Neural cell (in vitro differentiated cells): ENCODE measurements around the gene SH3RF3. TPM values are rescaled to one million over a fixed set of nuclear protein-coding genes. Genes with fewer than 3 reads are reported as not detected.

Source experiments
- H2AFZ ChIP-seq: fragments of 200-600, 300-800 bp; sonication (generic), shearing (Covaris generic); 2 replicates; pipeline ENCODE4 v1.6.0; 2014; ENCODE audit warnings: low read depth, mild to moderate bottlenecking, antibody characterized with exemption, low read length, moderate library complexity
- H3F3A ChIP-seq: fragments of 200-600 bp; shearing (Covaris generic); 2 replicates; pipeline ENCODE4 v1.6.1; 2016; ENCODE audit warnings: mild to moderate bottlenecking, moderate library complexity, mixed read lengths, antibody characterized with exemption, low read length; ENCODE audit not compliant: insufficient read depth, poor library complexity, severe bottlenecking
- H3K27ac ChIP-seq: fragments of 200-600, 300-800 bp; sonication (generic), shearing (Covaris generic); 2 replicates; pipeline ENCODE4 v1.5.1; 2014; ENCODE audit warnings: mild to moderate bottlenecking, low read length, moderate library complexity
- H3K27me3 ChIP-seq: fragments of 300-800, 200-600 bp; sonication (generic), shearing (Covaris generic); 2 replicates; pipeline ENCODE4 v1.6.0; 2014; ENCODE audit warnings: mild to moderate bottlenecking, low read depth, low read length, moderate library complexity; ENCODE audit not compliant: insufficient read depth
- H3K36me3 ChIP-seq: fragments of 300-800, 200-600 bp; sonication (generic), shearing (Covaris generic); 2 replicates; pipeline ENCODE4 v1.5.1; 2014; ENCODE audit warnings: mild to moderate bottlenecking, antibody characterized with exemption, low read length, moderate library complexity; ENCODE audit not compliant: insufficient read depth
- H3K4me2 ChIP-seq: fragments of 300-800, 200-600 bp; sonication (generic), shearing (Covaris generic); 2 replicates; pipeline ENCODE4 v1.6.0; 2014; ENCODE audit warnings: mild to moderate bottlenecking, low read length
- H3K4me3 ChIP-seq: fragments of 300-800, 200-600 bp; sonication (generic), shearing (Covaris generic); 2 replicates; pipeline ENCODE4 v1.5.1; 2014; ENCODE audit warnings: mild to moderate bottlenecking, low read length, moderate library complexity
- H3K79me2 ChIP-seq: fragments of 200-600 bp; shearing (Covaris generic); replicated peaks from 2 replicates; pipeline ENCODE4 v1.6.0; 2014; ENCODE audit warnings: mild to moderate bottlenecking, low read length, moderate library complexity; ENCODE audit not compliant: insufficient read depth
- H3K9ac ChIP-seq: fragments of 300-800, 200-600 bp; sonication (generic), shearing (Covaris generic); 2 replicates; pipeline ENCODE4 v1.6.1; 2016; ENCODE audit warnings: mild to moderate bottlenecking, low read length, mixed read lengths
- H3K9me2 ChIP-seq: fragments of 200-600 bp; shearing (Covaris generic); 2 replicates; pipeline ENCODE4 v1.6.1; 2016; ENCODE audit warnings: mild to moderate bottlenecking, low read length, mixed read lengths; ENCODE audit not compliant: insufficient read depth
- H3K9me3 ChIP-seq: fragments of 200-600, 300-800 bp; sonication (generic), shearing (Covaris generic); 2 replicates; pipeline ENCODE4 v1.6.1; 2016; ENCODE audit warnings: mild to moderate bottlenecking, mixed run types, low read length, moderate library complexity, mixed read lengths
- H4K20me1 ChIP-seq: fragments of 200-600 bp; shearing (Covaris generic); 2 replicates; pipeline ENCODE4 v1.6.1; 2016; ENCODE audit warnings: mild to moderate bottlenecking, mixed run types; ENCODE audit not compliant: insufficient read depth
- CTCF ChIP-seq: fragments of 450-650 bp; IDR thresholded peaks from 2 replicates; pipeline ENCODE4 v1.5.1; 2014; ENCODE audit warnings: antibody characterized with exemption, mild to moderate bottlenecking, moderate library complexity; ENCODE audit not compliant: poor library complexity, severe bottlenecking
- EP300 ChIP-seq: fragments of 450-650 bp; conservative IDR thresholded peaks from 2 replicates; pipeline ENCODE4 v1.6.1; 2014; ENCODE audit warnings: antibody characterized with exemption, mild to moderate bottlenecking, moderate library complexity; ENCODE audit not compliant: poor library complexity, severe bottlenecking
- EZH2 ChIP-seq: fragments of 200-600, 300-800 bp; shearing (Covaris generic), sonication (generic); IDR thresholded peaks from 2 replicates; pipeline ENCODE4 v1.6.1; 2014; ENCODE audit warnings: antibody characterized with exemption, low read length, borderline replicate concordance, mild to moderate bottlenecking; ENCODE audit not compliant: insufficient read depth, poor library complexity, severe bottlenecking
- MXI1 ChIP-seq: fragments of 450-650 bp; conservative IDR thresholded peaks from 2 replicates; pipeline ENCODE4 v1.6.1; 2014; ENCODE audit warnings: antibody characterized with exemption, mild to moderate bottlenecking; ENCODE audit not compliant: poor library complexity, severe bottlenecking
- POLR2AphosphoS5 ChIP-seq: IDR thresholded peaks from 2 replicates; pipeline ENCODE4 v1.6.1; 2012
- RAD21 ChIP-seq: fragments of 450-650 bp; conservative IDR thresholded peaks from 2 replicates; pipeline ENCODE4 v1.6.1; 2014; ENCODE audit warnings: antibody characterized with exemption, mild to moderate bottlenecking, moderate library complexity
- REST ChIP-seq: IDR thresholded peaks from 2 replicates; pipeline ENCODE4 v1.6.1; 2012; ENCODE audit warnings: borderline replicate concordance
- SMC3 ChIP-seq: fragments of 450-650 bp; conservative IDR thresholded peaks from 2 replicates; pipeline ENCODE4 v1.6.1; 2014; ENCODE audit warnings: antibody characterized with exemption, mild to moderate bottlenecking, moderate library complexity; ENCODE audit not compliant: poor library complexity
- TAF1 ChIP-seq: IDR thresholded peaks from 2 replicates; pipeline ENCODE4 v1.6.1; 2012; ENCODE audit warnings: low read depth
- polyA plus RNA-seq: library from polyadenylated mRNA; depleted of rRNA; stranded (reverse); fragments of >200 nt; gene quantifications from 2 replicates; pipeline ENCODE4 v1.2.3, GENCODE V29; 2014

SH3RF3 gene
- polyA plus RNA-seq, 1 donor from 2014 or later, result 0.53 TPM

GRCh38 chr2:109458512-109458911 lies 329.5 kb downstream of the SH3RF3 start:
- Histone ChIP-seq H3K9me3 (no peaks in the 10 kb centered on the region), H3K27ac (no peak overlapping the region), H3K9ac (no peak overlapping the region), H2AFZ (no peak overlapping the region), H3K4me2 (no peak overlapping the region), H3K79me2 (no peaks in the 10 kb centered on the region), H4K20me1 (no peaks in the 10 kb centered on the region), H3K36me3 (no peaks in the 10 kb centered on the region), H3K4me3 (no peak overlapping the region), H3K9me2 (no peaks in the 10 kb centered on the region), H3K27me3 (no peaks in the 10 kb centered on the region), H3F3A (no peaks in the 10 kb centered on the region)
- no peak for TF ChIP-seq REST
- no peak for TF ChIP-seq POLR2AphosphoS5
- TF ChIP-seq SMC3, result no peak
- no peak for TF ChIP-seq CTCF
- TF ChIP-seq MXI1, result no peak
- no peak for TF ChIP-seq TAF1
- TF ChIP-seq RAD21, result no peak
- TF ChIP-seq EZH2, result no peak
- TF ChIP-seq EP300, result no peak

- H3F3A ChIP-seq, result no peaks in the 10 kb centered on the region
- no peaks in the 10 kb centered on the region for H3K79me2 ChIP-seq
- no peak overlapping the region for H3K4me3 ChIP-seq
- H3K9me2 ChIP-seq, result no peaks in the 10 kb centered on the region
- no peaks in the 10 kb centered on the region for H3K27me3 ChIP-seq
- no peak overlapping the region for H3K4me2 ChIP-seq
- H3K27ac ChIP-seq, result no peak overlapping the region
- no peaks in the 10 kb centered on the region for H3K36me3 ChIP-seq
- no peaks in the 10 kb centered on the region for H4K20me1 ChIP-seq
- H2AFZ ChIP-seq, result no peak overlapping the region
- no peak overlapping the region for H3K9ac ChIP-seq
- TF ChIP-seq REST (no peak), EZH2 (no peak), CTCF (no peak), RAD21 (no peak), SMC3 (no peak), EP300 (no peak), MXI1 (no peak), TAF1 (no peak), POLR2AphosphoS5 (no peak)
- no peaks in the 10 kb centered on the region for H3K9me3 ChIP-seq
Measured at GRCh38 chr2:109459485-109459884, 330.5 kb downstream of the SH3RF3 start.
